Parathyroid adenoma (tissue), 2 donors: ENCODE measurements around the gene MYL12B.

Experiments
- H2AFZ ChIP-seq: fragments of 300-600 bp; sonication (generic); one replicate; pipeline ENCODE4 v1.7.0; 2017; ENCODE audit warnings: antibody characterized with exemption, mild to moderate bottlenecking
- H3K27ac ChIP-seq: fragments of 300-600 bp; sonication (generic); one replicate; pipeline ENCODE4 v1.7.0; 2017
- H3K27me3 ChIP-seq: fragments of 300-600 bp; sonication (generic); one replicate; pipeline ENCODE4 v1.7.0; 2017; ENCODE audit warnings: low read length; ENCODE audit not compliant: control insufficient read depth, insufficient read depth
- H3K36me3 ChIP-seq: fragments of 300-600 bp; sonication (generic); one replicate; pipeline ENCODE4 v1.7.0; 2017; ENCODE audit warnings: low read length; ENCODE audit not compliant: control insufficient read depth, insufficient read depth
- H3K4me1 ChIP-seq: fragments of 300-600 bp; sonication (generic); one replicate; pipeline ENCODE4 v1.7.0; 2017; ENCODE audit warnings: control low read depth
- H3K4me2 ChIP-seq: fragments of 300-600 bp; sonication (generic); one replicate; pipeline ENCODE4 v1.7.0; 2017; ENCODE audit warnings: low read length
- H3K4me3 ChIP-seq: fragments of 300-600 bp; sonication (generic); one replicate; pipeline ENCODE4 v1.7.0; 2017; ENCODE audit warnings: low read depth, low read length
- H3K79me2 ChIP-seq: fragments of 300-600 bp; sonication (generic); one replicate; pipeline ENCODE4 v1.7.0; 2017; ENCODE audit warnings: control low read depth
- H3K9ac ChIP-seq: fragments of 300-600 bp; sonication (generic); one replicate; pipeline ENCODE4 v1.7.0; 2017; ENCODE audit warnings: mild to moderate bottlenecking
- H3K9me3 ChIP-seq: fragments of 300-600 bp; sonication (generic); one replicate; pipeline ENCODE4 v1.7.0; 2017; ENCODE audit warnings: low read length; ENCODE audit not compliant: control insufficient read depth
- TF ChIP-seq, protein P1 (sequence below): fragments of 300-600 bp; sonication (generic); IDR thresholded peaks from one replicate; pipeline ENCODE4 v1.7.0; 2017; ENCODE audit warnings: antibody characterized with exemption, mild to moderate bottlenecking
- donor health status: primary hyperparathyroidism.

MYL12B gene

GRCh38 chr18:3319399-3319798 is 57.5 kb downstream of the MYL12B start:
- Histone ChIP-seq H3K27ac (no peak overlapping the region), H3K9me3 (no peaks in the 10 kb centered on the region), H3K79me2 (no peaks in the 10 kb centered on the region), H3K27me3 (no peaks in the 10 kb centered on the region), H2AFZ (peak overlapping the region; percentile 11), H3K4me2 (no peak overlapping the region), H3K36me3 (no peaks in the 10 kb centered on the region), H3K9ac (no peak overlapping the region), H3K4me3 (no peak overlapping the region), H3K4me1 (no peaks in the 10 kb centered on the region)
- TF ChIP-seq, protein P1, sequence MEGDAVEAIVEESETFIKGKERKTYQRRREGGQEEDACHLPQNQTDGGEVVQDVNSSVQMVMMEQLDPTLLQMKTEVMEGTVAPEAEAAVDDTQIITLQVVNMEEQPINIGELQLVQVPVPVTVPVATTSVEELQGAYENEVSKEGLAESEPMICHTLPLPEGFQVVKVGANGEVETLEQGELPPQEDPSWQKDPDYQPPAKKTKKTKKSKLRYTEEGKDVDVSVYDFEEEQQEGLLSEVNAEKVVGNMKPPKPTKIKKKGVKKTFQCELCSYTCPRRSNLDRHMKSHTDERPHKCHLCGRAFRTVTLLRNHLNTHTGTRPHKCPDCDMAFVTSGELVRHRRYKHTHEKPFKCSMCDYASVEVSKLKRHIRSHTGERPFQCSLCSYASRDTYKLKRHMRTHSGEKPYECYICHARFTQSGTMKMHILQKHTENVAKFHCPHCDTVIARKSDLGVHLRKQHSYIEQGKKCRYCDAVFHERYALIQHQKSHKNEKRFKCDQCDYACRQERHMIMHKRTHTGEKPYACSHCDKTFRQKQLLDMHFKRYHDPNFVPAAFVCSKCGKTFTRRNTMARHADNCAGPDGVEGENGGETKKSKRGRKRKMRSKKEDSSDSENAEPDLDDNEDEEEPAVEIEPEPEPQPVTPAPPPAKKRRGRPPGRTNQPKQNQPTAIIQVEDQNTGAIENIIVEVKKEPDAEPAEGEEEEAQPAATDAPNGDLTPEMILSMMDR, result no peak

DNA sequence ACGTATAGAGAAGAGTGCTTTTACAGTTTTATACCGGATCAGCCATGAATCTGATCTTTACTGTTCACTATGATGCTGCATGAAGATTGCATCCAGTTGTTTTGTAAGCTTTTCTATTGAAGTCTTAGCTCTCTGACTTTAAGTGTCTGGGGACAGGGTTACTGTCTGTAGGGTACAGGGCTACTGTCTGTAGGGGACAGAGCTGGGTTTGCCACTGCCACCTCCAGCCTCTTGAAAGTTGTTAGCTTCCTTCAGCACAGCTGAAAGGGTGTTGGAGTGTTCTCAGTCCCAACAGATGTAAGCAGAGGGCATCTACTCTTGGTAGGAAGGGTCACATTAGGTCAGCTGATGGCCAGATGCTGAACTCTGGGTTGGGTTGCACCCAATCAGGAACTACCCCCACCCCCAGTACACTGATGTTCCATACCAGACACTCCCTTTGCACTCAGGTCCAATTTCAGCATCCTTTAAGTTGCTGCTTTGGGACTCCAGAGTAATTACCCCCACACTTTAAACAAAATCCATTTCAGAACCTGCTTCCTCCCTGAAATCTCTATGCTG is 58.0 kb downstream of the MYL12B start:
- Histone ChIP-seq H3K27me3 (no peaks in the 10 kb centered on the region), H3K4me2 (no peak overlapping the region)
- TF ChIP-seq, protein P1, result no peak

GRCh38 chr18:3321133-3321812 is 59.3 kb downstream of the MYL12B start:
- no peaks in the 10 kb centered on the region for H3K79me2 ChIP-seq
- no peak overlapping the region for H3K4me2 ChIP-seq
- no peak overlapping the region for H3K4me3 ChIP-seq
- no peaks in the 10 kb centered on the region for H3K27me3 ChIP-seq
- no peak overlapping the region for H2AFZ ChIP-seq
- TF ChIP-seq, protein P1, result no peak
- no peak overlapping the region for H3K9ac ChIP-seq
- H3K4me1 ChIP-seq, result no peaks in the 10 kb centered on the region
- no peaks in the 10 kb centered on the region for H3K9me3 ChIP-seq
- H3K27ac ChIP-seq, result no peak overlapping the region
- no peaks in the 10 kb centered on the region for H3K36me3 ChIP-seq

More for the DNA sequence above, 58.0 kb downstream of the MYL12B start:
- H3K4me1 ChIP-seq, result no peaks in the 10 kb centered on the region
- no peaks in the 10 kb centered on the region for H3K79me2 ChIP-seq
- no peak overlapping the region for H3K9ac ChIP-seq
- peak overlapping the region; percentile 11 for H2AFZ ChIP-seq
- H3K27ac ChIP-seq, result no peak overlapping the region
- H3K4me3 ChIP-seq, result no peak overlapping the region
- H3K9me3 ChIP-seq, result no peaks in the 10 kb centered on the region
- no peaks in the 10 kb centered on the region for H3K36me3 ChIP-seq

DNA sequence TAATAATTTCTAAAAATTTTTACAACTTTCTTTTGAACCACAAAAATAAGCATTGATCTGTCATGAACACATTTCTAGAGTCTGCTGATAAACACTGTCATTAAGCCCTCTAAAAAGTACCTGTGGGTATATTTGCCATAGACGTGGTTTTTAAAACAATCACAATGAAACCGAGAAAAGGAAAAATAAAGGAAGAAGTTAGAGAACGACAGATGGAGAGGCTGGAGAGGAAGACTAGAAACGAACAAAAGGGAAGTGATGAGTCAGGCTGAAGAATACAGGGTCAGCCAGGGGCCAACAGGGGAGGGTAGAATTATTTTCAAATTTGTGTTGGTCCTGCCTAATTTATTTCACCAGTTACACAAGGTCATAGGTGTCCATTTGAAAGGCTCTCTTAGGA is 62.0 kb downstream of the MYL12B start:
- TF ChIP-seq, protein P1, result no peak

More for the DNA sequence above, 62.0 kb downstream of the MYL12B start:
- no peak overlapping the region for H3K4me2 ChIP-seq
- H3K27me3 ChIP-seq, result no peaks in the 10 kb centered on the region
- H3K9ac ChIP-seq, result no peak overlapping the region
- H3K4me1 ChIP-seq, result no peaks in the 10 kb centered on the region
- H3K36me3 ChIP-seq, result no peaks in the 10 kb centered on the region
- no peak overlapping the region for H2AFZ ChIP-seq
- no peak overlapping the region for H3K4me3 ChIP-seq
- no peak overlapping the region for H3K27ac ChIP-seq
- no peaks in the 10 kb centered on the region for H3K79me2 ChIP-seq
- H3K9me3 ChIP-seq, result no peaks in the 10 kb centered on the region
